HepG2 (cell line): Measurements from ENCODE around the gene REPIN1. TPM values are rescaled to one million over a fixed set of nuclear protein-coding genes. Genes with fewer than 3 reads are reported as not detected.
A peak's percentile ranks its signal among the peaks of the same experiment; 100 is the strongest.

Experiments used
- CEBPG ChIP-seq: IDR thresholded peaks from 2 replicates; pipeline ENCODE4 v1.6.1; 2016
- E2F5 ChIP-seq: sonication (generic); formaldehyde crosslinking; conservative IDR thresholded peaks from 2 replicates; pipeline ENCODE4 v1.4.0; 2020; ENCODE audit warnings: missing genetic modification reagents
- FOSL2 ChIP-seq: sonication (generic); formaldehyde crosslinking; IDR thresholded peaks from 2 replicates; pipeline ENCODE4 v1.4.0; 2020; ENCODE audit warnings: missing genetic modification reagents
- HHEX ChIP-seq: IDR thresholded peaks from 2 replicates; pipeline ENCODE4 v1.6.1; 2016; ENCODE audit warnings: control low read depth
- KAT7 ChIP-seq: IDR thresholded peaks from 2 replicates; pipeline ENCODE4 v1.6.1; 2018; ENCODE audit warnings: borderline replicate concordance, missing compliant biosample characterization
- MAFF ChIP-seq: IDR thresholded peaks from 2 replicates; pipeline ENCODE4 v1.6.1; 2011; ENCODE audit warnings: low read depth, low read length, improper control_type of control experiment
- NBN ChIP-seq: fragments of 450-650 bp; conservative IDR thresholded peaks from 2 replicates; pipeline ENCODE4 v1.6.1; 2017
- RARA ChIP-seq: IDR thresholded peaks from 2 replicates; pipeline ENCODE4 v1.6.1; 2016; ENCODE audit warnings: missing genetic modification reagents, missing compliant biosample characterization
- RNF219 ChIP-seq: sonication (generic); formaldehyde crosslinking; IDR thresholded peaks from 2 replicates; pipeline ENCODE4 v1.5.0; 2020; ENCODE audit warnings: mild to moderate bottlenecking, missing genetic modification reagents
- SP4 ChIP-seq: sonication (generic); formaldehyde crosslinking; IDR thresholded peaks from 2 replicates; pipeline ENCODE4 v1.8.1; 2023; ENCODE audit warnings: mild to moderate bottlenecking, missing genetic modification reagents
- TEAD3 ChIP-seq: optimal IDR thresholded peaks from 2 replicates; pipeline ENCODE3; 2016; ENCODE audit warnings: borderline replicate concordance
- ZNF124 ChIP-seq: sonication (generic); formaldehyde crosslinking; IDR thresholded peaks from 2 replicates; pipeline ENCODE4 v1.4.0; 2020; ENCODE audit warnings: missing genetic modification reagents
- ZNF205 ChIP-seq: IDR thresholded peaks from 2 replicates; pipeline ENCODE4 v1.6.1; 2018; ENCODE audit warnings: missing biosample characterization, missing genetic modification reagents
- ZNF281 ChIP-seq: sonication (generic); formaldehyde crosslinking; IDR thresholded peaks from 2 replicates; pipeline ENCODE4 v1.4.0; 2020; ENCODE audit warnings: missing genetic modification reagents, borderline replicate concordance
- ZNF329 ChIP-seq: sonication (generic); formaldehyde crosslinking; IDR thresholded peaks from 2 replicates; pipeline ENCODE4 v1.9.0; 2021; ENCODE audit warnings: low read depth, mild to moderate bottlenecking, missing genetic modification reagents
- ZNF710 ChIP-seq: sonication (generic); formaldehyde crosslinking; IDR thresholded peaks from 2 replicates; pipeline ENCODE4 v1.5.0; 2020; ENCODE audit warnings: mild to moderate bottlenecking, missing genetic modification reagents, borderline replicate concordance
- polyA plus RNA-seq, 8 experiments: library from polyadenylated mRNA; depleted of rRNA in 3 of 8; stranded (reverse) in 7 of 8; unstranded in 1 of 8; fragments of >200 nt; fragmentation: Illumina TruSeq in 4 of 8; extraction: Trizol in 4 of 8; gene quantifications; 2 replicates each; pipeline versions ENCODE4 v1.2.1 to v1.2.3, GENCODE V29; 2011 to 2016; ENCODE audit warnings: low read depth in 4 of 8, missing spikeins in 1 of 8, mixed read lengths in 1 of 8; ENCODE audit not compliant: insufficient read depth in 1 of 8
- total RNA-seq, 5 experiments: library from RNA; depleted of rRNA; stranded (reverse); fragments of >200 nt; fragmentation: Illumina TruSeq; extraction: Trizol; gene quantifications; 2 replicates each; pipeline ENCODE4 v1.2.3, GENCODE V29; 2016; ENCODE audit warnings: low read depth in 1 of 5
- TF ChIP-seq, protein P1 (sequence below): IDR thresholded peaks from 2 replicates; pipeline ENCODE4 v1.4.0; 2020; ENCODE audit warnings: mild to moderate bottlenecking, missing genetic modification reagents

REPIN1 gene
- total and polyA plus RNA-seq, 2 of the 13 experiments (the other 11 are each of a cell fraction or from before 2014, with no cell fraction given): 69.9 to 108 TPM

DNA sequence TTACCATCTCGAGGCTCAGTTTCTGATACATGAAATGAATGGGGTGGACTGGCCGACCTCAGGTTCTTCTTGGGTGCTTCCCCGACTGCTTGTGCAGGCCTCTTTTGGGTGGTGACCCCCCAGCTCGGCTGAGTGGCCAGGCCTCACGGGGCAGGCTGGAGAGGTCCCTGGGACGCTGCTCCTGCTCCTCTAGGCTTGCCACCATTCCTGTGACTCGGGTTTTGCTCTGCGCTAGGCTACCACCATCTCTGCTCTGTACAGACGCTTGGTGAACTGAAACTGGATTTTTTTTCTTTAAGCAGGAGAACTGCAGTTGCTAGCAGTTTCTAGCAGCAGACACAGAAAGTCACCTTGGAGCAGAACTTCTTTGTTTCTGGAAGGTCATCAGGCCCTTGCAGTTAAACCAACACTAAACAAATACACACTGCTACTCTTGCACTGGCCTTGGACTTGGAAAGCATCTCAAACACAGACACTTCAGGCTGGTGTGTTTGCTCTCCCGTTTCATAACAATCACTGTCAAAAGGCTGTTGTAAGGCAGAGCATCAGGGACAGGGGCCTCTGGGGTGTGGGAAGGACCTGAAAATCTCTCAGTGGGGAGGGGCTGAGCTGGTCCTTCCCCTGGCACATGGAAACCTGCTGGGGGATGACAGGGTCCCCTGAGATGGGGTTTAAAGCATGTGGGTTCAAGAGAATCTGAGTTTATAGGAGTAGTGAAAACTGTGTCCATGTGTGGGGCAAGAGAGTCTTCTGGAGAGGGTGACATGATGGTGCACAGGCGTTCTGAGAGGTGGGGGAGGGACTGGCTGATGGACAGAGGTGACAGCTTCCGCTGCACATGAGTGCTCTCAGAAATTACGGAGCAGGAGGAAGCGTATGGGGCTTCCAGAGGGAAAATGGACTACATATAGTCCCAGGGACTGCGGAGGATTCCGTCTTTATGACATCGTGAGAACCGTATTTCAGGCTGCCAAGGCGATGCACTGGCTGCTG lies 46.8 kb downstream of the REPIN1 start (continued):
- TF ChIP-seq RNF219 (CRISPR knock-in tag) (no peak), RARA (CRISPR knock-in tag) (peak; percentile 99), MAFF (no peak), ZNF710 (peak; percentile 48; the same call in 1 of the 2 replicates), ZNF205 (peak; percentile 85; the same call in 1 of the 2 replicates), ZNF329 (CRISPR knock-in tag) (no peak), KAT7 (CRISPR knock-in tag) (no peak), ZNF124 (peak; percentile 65; the same call in 1 of the 2 replicates), HHEX (CRISPR knock-in tag) (peak; percentile 84), ZNF281 (CRISPR knock-in tag) (peak; percentile 72; the same call in 1 of the 2 replicates), SP4 (CRISPR knock-in tag) (0 out of 2 replicates have a peak, but pooled peaks have one; percentile 28), TEAD3 (CRISPR knock-in tag) (peak; percentile 77), CEBPG (CRISPR knock-in tag) (peak; percentile 83), E2F5 (no peak), NBN (no peak), FOSL2 (CRISPR knock-in tag) (peak; percentile 67)
- TF ChIP-seq, protein P1, sequence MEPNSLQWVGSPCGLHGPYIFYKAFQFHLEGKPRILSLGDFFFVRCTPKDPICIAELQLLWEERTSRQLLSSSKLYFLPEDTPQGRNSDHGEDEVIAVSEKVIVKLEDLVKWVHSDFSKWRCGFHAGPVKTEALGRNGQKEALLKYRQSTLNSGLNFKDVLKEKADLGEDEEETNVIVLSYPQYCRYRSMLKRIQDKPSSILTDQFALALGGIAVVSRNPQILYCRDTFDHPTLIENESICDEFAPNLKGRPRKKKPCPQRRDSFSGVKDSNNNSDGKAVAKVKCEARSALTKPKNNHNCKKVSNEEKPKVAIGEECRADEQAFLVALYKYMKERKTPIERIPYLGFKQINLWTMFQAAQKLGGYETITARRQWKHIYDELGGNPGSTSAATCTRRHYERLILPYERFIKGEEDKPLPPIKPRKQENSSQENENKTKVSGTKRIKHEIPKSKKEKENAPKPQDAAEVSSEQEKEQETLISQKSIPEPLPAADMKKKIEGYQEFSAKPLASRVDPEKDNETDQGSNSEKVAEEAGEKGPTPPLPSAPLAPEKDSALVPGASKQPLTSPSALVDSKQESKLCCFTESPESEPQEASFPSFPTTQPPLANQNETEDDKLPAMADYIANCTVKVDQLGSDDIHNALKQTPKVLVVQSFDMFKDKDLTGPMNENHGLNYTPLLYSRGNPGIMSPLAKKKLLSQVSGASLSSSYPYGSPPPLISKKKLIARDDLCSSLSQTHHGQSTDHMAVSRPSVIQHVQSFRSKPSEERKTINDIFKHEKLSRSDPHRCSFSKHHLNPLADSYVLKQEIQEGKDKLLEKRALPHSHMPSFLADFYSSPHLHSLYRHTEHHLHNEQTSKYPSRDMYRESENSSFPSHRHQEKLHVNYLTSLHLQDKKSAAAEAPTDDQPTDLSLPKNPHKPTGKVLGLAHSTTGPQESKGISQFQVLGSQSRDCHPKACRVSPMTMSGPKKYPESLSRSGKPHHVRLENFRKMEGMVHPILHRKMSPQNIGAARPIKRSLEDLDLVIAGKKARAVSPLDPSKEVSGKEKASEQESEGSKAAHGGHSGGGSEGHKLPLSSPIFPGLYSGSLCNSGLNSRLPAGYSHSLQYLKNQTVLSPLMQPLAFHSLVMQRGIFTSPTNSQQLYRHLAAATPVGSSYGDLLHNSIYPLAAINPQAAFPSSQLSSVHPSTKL (CRISPR knock-in tag): peak; percentile 95
